SK-N-SH (cell line): ENCODE data around the gene PIK3R5.

Source experiments
- ELF1 ChIP-seq: IDR thresholded peaks from 2 replicates; pipeline ENCODE4 v1.4.0; 2012
- EP300 ChIP-seq, 2 experiments: IDR thresholded peaks; 2 replicates each; pipeline versions ENCODE4 v1.4.0 to v1.6.1; 2012; ENCODE audit warnings: borderline replicate concordance in 1 of 2, low read depth in 1 of 2, low read length in 1 of 2
- EZH2phosphoT487 ChIP-seq: fragments of 200-600 bp; sonication (generic); IDR thresholded peaks from 2 replicates; pipeline ENCODE4 v1.6.1; 2017; ENCODE audit warnings: low read depth, mixed run types, mild to moderate bottlenecking, antibody characterized with exemption, moderate library complexity, borderline replicate concordance
- GABPA ChIP-seq: IDR thresholded peaks from 2 replicates; pipeline ENCODE4 v1.4.0; 2012; ENCODE audit warnings: low read depth, mild to moderate bottlenecking
- MEF2A ChIP-seq: IDR thresholded peaks from 2 replicates; pipeline ENCODE4 v1.4.0; 2012; ENCODE audit warnings: low read depth, borderline replicate concordance
- NRF1 ChIP-seq: IDR thresholded peaks from 2 replicates; pipeline ENCODE4 v1.6.1; 2012; ENCODE audit warnings: low read depth, mild to moderate bottlenecking, low read length
- POLR2AphosphoS5 ChIP-seq: IDR thresholded peaks from 2 replicates; pipeline ENCODE4 v1.6.1; 2012; ENCODE audit warnings: low read depth, low read length
- RAD21 ChIP-seq: IDR thresholded peaks from 2 replicates; pipeline ENCODE4 v1.6.1; 2012; ENCODE audit warnings: mild to moderate bottlenecking, low read length
- RFX5 ChIP-seq: IDR thresholded peaks from 2 replicates; pipeline ENCODE4 v1.6.1; 2012; ENCODE audit warnings: mild to moderate bottlenecking, improper control_type of control experiment, low read length
- RXRA ChIP-seq: IDR thresholded peaks from 2 replicates; pipeline ENCODE4 v1.4.0; 2012; ENCODE audit warnings: low read depth, mild to moderate bottlenecking, borderline replicate concordance
- SMC3 ChIP-seq: IDR thresholded peaks from 2 replicates; pipeline ENCODE4 v1.6.1; 2012; ENCODE audit warnings: low read depth, low read length, improper control_type of control experiment
- YY1 ChIP-seq: IDR thresholded peaks from 2 replicates; pipeline ENCODE4 v1.4.0; 2012; ENCODE audit warnings: low read depth, mild to moderate bottlenecking
- TF ChIP-seq, protein P1 (sequence below): fragments of 200-600 bp; sonication (generic); IDR thresholded peaks from 2 replicates; pipeline ENCODE4 v1.6.1; 2017; ENCODE audit warnings: antibody characterized with exemption, mild to moderate bottlenecking, moderate library complexity
- TF ChIP-seq, protein P2 (sequence below): IDR thresholded peaks from 2 replicates; pipeline ENCODE4 v1.6.1; 2012; ENCODE audit warnings: mild to moderate bottlenecking, low read depth, low read length, moderate library complexity

DNA sequence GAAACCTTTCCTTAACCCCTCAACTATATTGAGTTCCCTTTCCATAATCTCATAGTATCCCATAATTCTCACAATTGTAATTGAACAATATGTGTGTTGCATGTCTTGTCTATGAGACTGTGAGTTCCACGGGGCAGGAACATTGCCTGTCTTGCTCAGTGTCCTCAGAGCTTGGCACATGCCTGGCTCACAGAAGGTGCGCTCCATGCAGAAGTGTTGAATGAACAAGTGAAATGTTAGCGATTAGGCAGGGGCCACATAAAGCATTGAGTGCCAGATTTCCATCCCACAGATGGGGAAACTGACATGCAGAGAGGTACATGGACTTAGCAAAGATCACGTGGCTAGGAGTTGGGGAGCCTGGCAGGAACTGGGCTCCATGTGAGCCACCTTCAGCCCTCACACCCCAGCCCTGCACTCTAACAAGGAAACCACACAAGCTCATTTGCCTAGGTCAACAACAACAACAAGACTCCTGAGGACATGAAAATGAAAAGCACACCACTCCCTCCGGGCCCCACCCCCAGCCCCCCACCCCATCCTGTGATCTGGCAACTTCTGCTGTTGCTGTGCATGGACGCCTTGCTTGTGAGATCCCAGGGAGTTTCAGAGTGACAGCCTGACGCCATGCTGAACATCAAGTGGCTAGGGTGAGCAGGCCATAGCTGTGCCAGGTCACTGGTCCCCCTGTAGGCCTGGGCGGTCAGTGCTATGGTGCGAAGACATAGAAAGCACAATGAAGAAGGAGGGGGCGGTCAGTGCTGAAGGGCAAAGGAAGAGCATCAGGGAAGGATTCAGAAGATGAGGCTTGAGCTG lies 5.0 kb downstream of the PIK3R5 start:
- TF ChIP-seq, protein P1, sequence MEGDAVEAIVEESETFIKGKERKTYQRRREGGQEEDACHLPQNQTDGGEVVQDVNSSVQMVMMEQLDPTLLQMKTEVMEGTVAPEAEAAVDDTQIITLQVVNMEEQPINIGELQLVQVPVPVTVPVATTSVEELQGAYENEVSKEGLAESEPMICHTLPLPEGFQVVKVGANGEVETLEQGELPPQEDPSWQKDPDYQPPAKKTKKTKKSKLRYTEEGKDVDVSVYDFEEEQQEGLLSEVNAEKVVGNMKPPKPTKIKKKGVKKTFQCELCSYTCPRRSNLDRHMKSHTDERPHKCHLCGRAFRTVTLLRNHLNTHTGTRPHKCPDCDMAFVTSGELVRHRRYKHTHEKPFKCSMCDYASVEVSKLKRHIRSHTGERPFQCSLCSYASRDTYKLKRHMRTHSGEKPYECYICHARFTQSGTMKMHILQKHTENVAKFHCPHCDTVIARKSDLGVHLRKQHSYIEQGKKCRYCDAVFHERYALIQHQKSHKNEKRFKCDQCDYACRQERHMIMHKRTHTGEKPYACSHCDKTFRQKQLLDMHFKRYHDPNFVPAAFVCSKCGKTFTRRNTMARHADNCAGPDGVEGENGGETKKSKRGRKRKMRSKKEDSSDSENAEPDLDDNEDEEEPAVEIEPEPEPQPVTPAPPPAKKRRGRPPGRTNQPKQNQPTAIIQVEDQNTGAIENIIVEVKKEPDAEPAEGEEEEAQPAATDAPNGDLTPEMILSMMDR, result no peak
- no peak for TF ChIP-seq SMC3
- no peak for TF ChIP-seq POLR2AphosphoS5
- TF ChIP-seq EZH2phosphoT487, result no peak
- TF ChIP-seq, protein P2, sequence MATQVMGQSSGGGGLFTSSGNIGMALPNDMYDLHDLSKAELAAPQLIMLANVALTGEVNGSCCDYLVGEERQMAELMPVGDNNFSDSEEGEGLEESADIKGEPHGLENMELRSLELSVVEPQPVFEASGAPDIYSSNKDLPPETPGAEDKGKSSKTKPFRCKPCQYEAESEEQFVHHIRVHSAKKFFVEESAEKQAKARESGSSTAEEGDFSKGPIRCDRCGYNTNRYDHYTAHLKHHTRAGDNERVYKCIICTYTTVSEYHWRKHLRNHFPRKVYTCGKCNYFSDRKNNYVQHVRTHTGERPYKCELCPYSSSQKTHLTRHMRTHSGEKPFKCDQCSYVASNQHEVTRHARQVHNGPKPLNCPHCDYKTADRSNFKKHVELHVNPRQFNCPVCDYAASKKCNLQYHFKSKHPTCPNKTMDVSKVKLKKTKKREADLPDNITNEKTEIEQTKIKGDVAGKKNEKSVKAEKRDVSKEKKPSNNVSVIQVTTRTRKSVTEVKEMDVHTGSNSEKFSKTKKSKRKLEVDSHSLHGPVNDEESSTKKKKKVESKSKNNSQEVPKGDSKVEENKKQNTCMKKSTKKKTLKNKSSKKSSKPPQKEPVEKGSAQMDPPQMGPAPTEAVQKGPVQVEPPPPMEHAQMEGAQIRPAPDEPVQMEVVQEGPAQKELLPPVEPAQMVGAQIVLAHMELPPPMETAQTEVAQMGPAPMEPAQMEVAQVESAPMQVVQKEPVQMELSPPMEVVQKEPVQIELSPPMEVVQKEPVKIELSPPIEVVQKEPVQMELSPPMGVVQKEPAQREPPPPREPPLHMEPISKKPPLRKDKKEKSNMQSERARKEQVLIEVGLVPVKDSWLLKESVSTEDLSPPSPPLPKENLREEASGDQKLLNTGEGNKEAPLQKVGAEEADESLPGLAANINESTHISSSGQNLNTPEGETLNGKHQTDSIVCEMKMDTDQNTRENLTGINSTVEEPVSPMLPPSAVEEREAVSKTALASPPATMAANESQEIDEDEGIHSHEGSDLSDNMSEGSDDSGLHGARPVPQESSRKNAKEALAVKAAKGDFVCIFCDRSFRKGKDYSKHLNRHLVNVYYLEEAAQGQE, result no peak
- TF ChIP-seq RFX5, result no peak
- no peak for TF ChIP-seq RAD21
- TF ChIP-seq EP300 (IDR thresholded peaks at IDR 0.05; ENCODE audit: borderline replicate concordance in 1 of 2, low read depth in 1 of 2, low read length in 1 of 2), result no peak
- no peak for TF ChIP-seq ELF1
- no peak for TF ChIP-seq NRF1
- no peak for TF ChIP-seq YY1
- no peak for TF ChIP-seq RXRA
- TF ChIP-seq MEF2A, result no peak
- no peak for TF ChIP-seq GABPA
